Natural killer cell (primary cell): ENCODE results near the gene C10orf53. TPM values are rescaled to one million over a fixed set of nuclear protein-coding genes. Genes with fewer than 3 reads are reported as not detected.

ENCODE experiments used
- ATAC-seq, 3 donors: fragments of 150-1000 bp in 2 of 3; fragments of 200-7000 bp in 1 of 3; cut with Tn5 transposase; 1 replicate in 1 of 3; 2 replicates in 2 of 3; pipeline ENCODE4 v1.10.0; 2021; ENCODE audit warnings: mild to moderate bottlenecking in 2 of 3, moderate library complexity in 2 of 3
- DNase-seq, 2 donors: peaks; one replicate each; pipeline versions ENCODE4 v3.0.0 to v3.0.0-alpha.2; 2013 to 2021; ENCODE audit warnings: mixed read lengths in 1 of 2
- H3K27ac ChIP-seq: one replicate; pipeline ENCODE4 v1.5.1; 2013; ENCODE audit warnings: mild to moderate bottlenecking, low read length
- H3K27me3 ChIP-seq: one replicate; pipeline ENCODE4 v1.6.1; 2013; ENCODE audit warnings: low read length; ENCODE audit not compliant: control insufficient read depth, insufficient read depth
- H3K36me3 ChIP-seq: one replicate; pipeline ENCODE4 v1.6.1; 2013; ENCODE audit warnings: low read length; ENCODE audit not compliant: control insufficient read depth, insufficient read depth
- H3K4me1 ChIP-seq: one replicate; pipeline ENCODE4 v1.6.1; 2013; ENCODE audit warnings: low read length; ENCODE audit not compliant: control insufficient read depth, insufficient read depth
- H3K4me3 ChIP-seq: one replicate; pipeline ENCODE4 v1.5.1; 2013; ENCODE audit warnings: low read length
- H3K9me3 ChIP-seq: one replicate; pipeline ENCODE4 v1.6.1; 2013; ENCODE audit warnings: low read length; ENCODE audit not compliant: control insufficient read depth, insufficient read depth
- H3K27ac Mint-ChIP-seq, 2 donors: one replicate each; pipeline ENCODE4 v1.8.0; 2022; ENCODE audit warnings: mild to moderate bottlenecking in 2 of 2, mixed read lengths in 2 of 2, moderate library complexity in 1 of 2
- H3K27me3 Mint-ChIP-seq, 2 donors: one replicate each; pipeline ENCODE4 v1.8.0; 2022; ENCODE audit warnings: low read depth in 2 of 2, mixed read lengths in 2 of 2
- H3K36me3 Mint-ChIP-seq: one replicate; pipeline ENCODE4 v1.8.0; 2022; ENCODE audit warnings: mixed read lengths
- H3K4me1 Mint-ChIP-seq, 2 donors: one replicate each; pipeline ENCODE4 v1.8.0; 2022; ENCODE audit warnings: mixed read lengths in 2 of 2
- H3K4me3 Mint-ChIP-seq: one replicate; pipeline ENCODE4 v1.8.0; 2022; ENCODE audit warnings: mild to moderate bottlenecking, moderate library complexity, mixed read lengths
- H3K9me3 Mint-ChIP-seq, 2 donors: one replicate each; pipeline ENCODE4 v1.8.0; 2022; ENCODE audit warnings: mixed read lengths in 2 of 2
- WGBS: methylation state at CpG from one replicate; pipeline ENCODE4 v1.1.7; 2013; ENCODE audit warnings: missing lambda C conversion rate; ENCODE audit not compliant: insufficient coverage; 5-methylcytosine and 5-hydroxymethylcytosine counted together
- intact Hi-C: fragments of 100-400 bp; cut with micrococcal nuclease; formaldehyde crosslinking; loops from one replicate; pipeline ENCODE4 v1.14.2; 2022
- total RNA-seq, 4 donors: library from RNA; stranded (reverse); fragments of 120-200 nt in 1 of 4; gene quantifications; one replicate each; pipeline versions ENCODE4 v1.2.3 to v1.2.4, GENCODE V29; 2013 to 2022
- TF ChIP-seq, protein P1 (sequence below): fragments of 200-600 bp; IDR thresholded peaks from one replicate; pipeline ENCODE4 v1.8.0; 2022; ENCODE audit warnings: antibody characterized with exemption

C10orf53 gene, protein sequence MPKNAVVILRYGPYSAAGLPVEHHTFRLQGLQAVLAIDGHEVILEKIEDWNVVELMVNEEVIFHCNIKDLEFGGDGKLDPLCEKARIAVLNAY
- not detected for total RNA-seq
- not detected for total RNA-seq (2013)

DNA sequence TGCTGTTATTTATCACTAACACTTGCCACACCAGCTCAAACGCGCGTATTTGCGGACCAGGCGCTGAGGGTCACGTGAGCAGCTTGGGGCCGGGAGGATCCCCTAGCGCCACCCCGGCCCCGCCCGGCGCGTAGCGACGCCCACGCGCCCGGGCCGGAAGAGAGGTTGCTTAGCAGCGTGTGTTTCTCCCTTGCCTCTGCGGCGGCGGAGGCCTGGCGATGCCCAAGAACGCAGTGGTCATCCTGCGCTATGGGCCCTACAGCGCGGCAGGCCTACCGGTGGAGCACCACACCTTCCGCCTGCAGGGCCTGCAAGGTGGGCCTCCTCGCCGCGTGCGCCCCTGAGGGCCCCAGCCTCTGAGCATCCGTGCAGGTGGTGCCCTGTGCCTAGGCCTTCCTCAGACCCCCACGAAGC, at the start of gene C10orf53:
C10orf53 (plus strand) TSS at position 172 of the 414 bp plus-strand sequence; CDS start at position 219, 47 bp downstream.
- peaks cover 8% of the 10 kb centered on the region for H3K27me3 ChIP-seq
- H3K27ac ChIP-seq: no peak within 1 kb of the TSS
- Mint-ChIP-seq H3K4me3 (peak within 1 kb of the TSS; percentile 22), H3K4me1 (peaks cover 6% of the 10 kb centered on the region in 2 donors), H3K9me3 (peaks cover 7 to 10% of the 10 kb centered on the region in 2 donors), H3K27me3 (peaks cover 38 to 40% of the 10 kb centered on the region in 2 donors), H3K27ac (no peak within 1 kb of the TSS), H3K36me3 (peaks cover 14% of the 10 kb centered on the region)
- TF ChIP-seq, protein P1, sequence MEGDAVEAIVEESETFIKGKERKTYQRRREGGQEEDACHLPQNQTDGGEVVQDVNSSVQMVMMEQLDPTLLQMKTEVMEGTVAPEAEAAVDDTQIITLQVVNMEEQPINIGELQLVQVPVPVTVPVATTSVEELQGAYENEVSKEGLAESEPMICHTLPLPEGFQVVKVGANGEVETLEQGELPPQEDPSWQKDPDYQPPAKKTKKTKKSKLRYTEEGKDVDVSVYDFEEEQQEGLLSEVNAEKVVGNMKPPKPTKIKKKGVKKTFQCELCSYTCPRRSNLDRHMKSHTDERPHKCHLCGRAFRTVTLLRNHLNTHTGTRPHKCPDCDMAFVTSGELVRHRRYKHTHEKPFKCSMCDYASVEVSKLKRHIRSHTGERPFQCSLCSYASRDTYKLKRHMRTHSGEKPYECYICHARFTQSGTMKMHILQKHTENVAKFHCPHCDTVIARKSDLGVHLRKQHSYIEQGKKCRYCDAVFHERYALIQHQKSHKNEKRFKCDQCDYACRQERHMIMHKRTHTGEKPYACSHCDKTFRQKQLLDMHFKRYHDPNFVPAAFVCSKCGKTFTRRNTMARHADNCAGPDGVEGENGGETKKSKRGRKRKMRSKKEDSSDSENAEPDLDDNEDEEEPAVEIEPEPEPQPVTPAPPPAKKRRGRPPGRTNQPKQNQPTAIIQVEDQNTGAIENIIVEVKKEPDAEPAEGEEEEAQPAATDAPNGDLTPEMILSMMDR: no peak
- ATAC-seq (peak in 2 of 3 donors; percentile 42 to 67), DNase-seq (peak in 1 of 2 donors; percentile 3)
- peaks cover 7% of the 10 kb centered on the region for H3K4me1 ChIP-seq
- H3K4me3 ChIP-seq: no peak within 1 kb of the TSS
- peaks cover 7% of the 10 kb centered on the region for H3K9me3 ChIP-seq
- intact Hi-C loops: no loop called here
- no peaks in the 10 kb centered on the region for H3K36me3 ChIP-seq
- 14% methylated on average over 36 of the region's 36 CpGs for WGBS

DNA sequence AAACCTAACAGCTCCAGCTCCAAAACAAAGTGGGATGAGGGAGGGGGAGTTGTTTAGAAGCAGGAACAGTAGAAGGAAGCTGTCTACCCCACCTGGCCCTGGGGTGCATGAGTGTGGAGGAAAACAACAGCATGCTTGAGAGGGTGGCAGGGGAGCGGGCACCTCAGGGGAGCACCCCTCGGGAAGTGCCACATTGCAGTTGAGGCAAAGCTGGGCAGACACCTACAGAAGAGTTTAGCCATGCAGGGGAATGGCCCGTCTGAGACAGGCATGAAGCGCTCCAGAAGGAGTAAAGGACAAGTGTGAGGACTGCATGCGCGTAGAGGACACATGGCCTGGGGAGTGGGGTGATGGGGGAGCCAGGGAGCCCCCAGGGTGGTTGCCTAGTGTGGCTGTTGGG, 47.5 kb upstream of the C10orf53 start:
- H3K36me3 ChIP-seq: no peaks in the 10 kb centered on the region
- no peaks in the 10 kb centered on the region for H3K4me1 ChIP-seq
- no peak overlapping the region for H3K27ac ChIP-seq
- DNase-seq (no peak), ATAC-seq (no peak)
- intact Hi-C loops: no loop called here
- no peaks in the 10 kb centered on the region for H3K36me3 Mint-ChIP-seq
- TF ChIP-seq, protein P1: no peak
- no peak overlapping the region for H3K4me3 ChIP-seq
- H3K27ac Mint-ChIP-seq: no peak overlapping the region
- 94% methylated on average over 6 of the region's 6 CpGs for WGBS
- H3K4me1 Mint-ChIP-seq: no peaks in the 10 kb centered on the region
- H3K27me3 ChIP-seq: no peaks in the 10 kb centered on the region
- no peaks in the 10 kb centered on the region for H3K9me3 ChIP-seq
- no peak overlapping the region for H3K4me3 Mint-ChIP-seq
- peaks cover 8 to 10% of the 10 kb centered on the region in 2 donors for H3K27me3 Mint-ChIP-seq
- H3K9me3 Mint-ChIP-seq: no peaks in the 10 kb centered on the region

DNA sequence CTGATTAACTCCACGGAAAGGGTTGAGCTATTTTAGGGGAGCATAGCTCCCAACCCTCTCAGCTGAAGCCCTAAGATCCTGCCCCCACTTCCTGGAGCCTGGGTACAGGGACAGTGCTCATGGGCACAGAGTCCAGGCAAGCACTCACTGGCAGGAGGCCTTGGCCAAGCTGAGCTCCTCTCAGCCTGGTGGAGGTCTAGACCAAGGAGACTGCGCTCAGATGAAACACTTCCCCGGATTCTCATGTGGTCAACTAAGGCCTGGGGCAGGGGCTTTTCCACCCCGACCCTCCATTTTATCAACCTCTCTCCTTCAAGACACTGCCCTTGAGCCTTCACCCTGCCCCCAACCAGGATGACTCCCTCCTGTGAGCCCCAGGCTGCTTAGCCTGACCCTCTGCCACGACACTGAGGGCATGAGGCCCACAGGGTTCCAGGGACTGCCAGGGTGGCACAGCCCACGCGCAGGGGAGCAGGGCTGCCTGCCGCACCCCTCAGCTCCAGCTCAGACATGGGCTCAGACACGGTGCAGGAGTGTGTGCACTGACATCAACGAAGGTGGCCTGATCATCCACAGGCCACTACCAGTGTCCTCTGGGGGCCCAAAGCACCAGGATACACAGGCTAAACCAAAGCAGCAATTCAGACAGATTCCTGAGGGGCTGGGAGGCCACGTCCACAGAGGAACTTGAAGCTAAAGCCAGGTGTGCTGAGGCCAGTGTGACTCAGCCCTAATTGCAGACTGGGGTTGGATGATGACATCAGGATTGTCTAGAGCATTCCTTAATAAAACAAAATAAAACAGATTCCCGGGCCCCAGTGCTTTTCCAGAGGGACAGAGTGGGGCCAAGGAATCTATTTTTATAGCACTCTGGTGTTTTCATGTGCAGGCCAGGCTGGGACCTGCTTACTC, 46.8 kb upstream of the C10orf53 start:
- Mint-ChIP-seq H3K27ac (no peak overlapping the region), H3K4me3 (no peak overlapping the region), H3K4me1 (no peaks in the 10 kb centered on the region), H3K9me3 (no peaks in the 10 kb centered on the region), H3K36me3 (no peaks in the 10 kb centered on the region), H3K27me3 (peaks cover 13 to 17% of the 10 kb centered on the region in 2 donors)
- ATAC-seq: no peak
- Histone ChIP-seq H3K36me3 (no peaks in the 10 kb centered on the region), H3K9me3 (no peaks in the 10 kb centered on the region), H3K27ac (no peak overlapping the region), H3K4me3 (no peak overlapping the region), H3K27me3 (no peaks in the 10 kb centered on the region), H3K4me1 (no peaks in the 10 kb centered on the region)
- 60% methylated on average over 12 of the region's 12 CpGs for WGBS
- intact Hi-C loops: no loop called here
- DNase-seq: no peak
- TF ChIP-seq, protein P1: no peak
